22Rv1 (cell line): ENCODE measurements around the gene UBE2H.

Source experiments
- ZFX ChIP-seq: fragments of 450-650 bp; IDR thresholded peaks from 2 replicates; pipeline ENCODE4 v1.6.1; 2017; ENCODE audit warnings: antibody characterized with exemption, borderline replicate concordance
- TF ChIP-seq, protein P1 (sequence below): fragments of 450-650 bp; IDR thresholded peaks from 2 replicates; pipeline ENCODE4 v1.5.1; 2017; ENCODE audit warnings: mild to moderate bottlenecking

DNA sequence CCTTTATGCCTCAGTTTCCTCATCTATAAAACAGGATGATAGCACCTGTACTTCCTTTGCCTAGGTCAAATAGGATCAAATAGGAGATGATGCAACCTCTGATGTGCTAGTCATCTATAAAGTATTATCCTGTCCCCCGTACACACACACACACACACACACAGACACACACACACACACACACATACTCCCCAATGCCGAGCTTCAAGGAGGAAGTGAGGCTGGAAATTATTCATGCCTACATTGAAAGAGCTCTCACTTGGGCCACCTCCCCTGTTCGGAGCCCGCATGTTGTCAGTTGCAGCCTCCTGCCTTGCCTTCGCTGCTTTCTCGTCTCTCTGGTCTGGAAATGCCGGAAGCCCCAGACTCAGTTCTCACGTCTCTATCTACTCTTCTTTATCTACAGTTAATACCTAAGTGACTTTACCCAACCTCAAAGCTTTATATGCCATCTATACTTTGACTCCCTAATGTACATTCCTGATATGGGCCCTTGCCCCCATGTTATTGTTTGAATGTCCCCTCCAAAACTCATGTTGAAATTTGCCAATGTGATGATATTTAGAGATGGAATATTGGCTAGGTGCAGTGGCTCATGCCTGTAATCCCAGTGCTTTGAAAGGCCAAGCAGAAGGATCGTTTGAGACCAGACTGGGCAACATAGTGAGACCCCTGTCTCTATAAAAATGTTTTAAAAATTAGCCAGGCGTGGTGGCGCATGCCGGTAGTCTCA is 6.9 kb upstream of the UBE2H start:
- TF ChIP-seq, protein P1, sequence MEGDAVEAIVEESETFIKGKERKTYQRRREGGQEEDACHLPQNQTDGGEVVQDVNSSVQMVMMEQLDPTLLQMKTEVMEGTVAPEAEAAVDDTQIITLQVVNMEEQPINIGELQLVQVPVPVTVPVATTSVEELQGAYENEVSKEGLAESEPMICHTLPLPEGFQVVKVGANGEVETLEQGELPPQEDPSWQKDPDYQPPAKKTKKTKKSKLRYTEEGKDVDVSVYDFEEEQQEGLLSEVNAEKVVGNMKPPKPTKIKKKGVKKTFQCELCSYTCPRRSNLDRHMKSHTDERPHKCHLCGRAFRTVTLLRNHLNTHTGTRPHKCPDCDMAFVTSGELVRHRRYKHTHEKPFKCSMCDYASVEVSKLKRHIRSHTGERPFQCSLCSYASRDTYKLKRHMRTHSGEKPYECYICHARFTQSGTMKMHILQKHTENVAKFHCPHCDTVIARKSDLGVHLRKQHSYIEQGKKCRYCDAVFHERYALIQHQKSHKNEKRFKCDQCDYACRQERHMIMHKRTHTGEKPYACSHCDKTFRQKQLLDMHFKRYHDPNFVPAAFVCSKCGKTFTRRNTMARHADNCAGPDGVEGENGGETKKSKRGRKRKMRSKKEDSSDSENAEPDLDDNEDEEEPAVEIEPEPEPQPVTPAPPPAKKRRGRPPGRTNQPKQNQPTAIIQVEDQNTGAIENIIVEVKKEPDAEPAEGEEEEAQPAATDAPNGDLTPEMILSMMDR: no peak
- TF ChIP-seq ZFX: no peak
